ENCODE data around the gene XPNPEP2.

XPNPEP2 gene, protein sequence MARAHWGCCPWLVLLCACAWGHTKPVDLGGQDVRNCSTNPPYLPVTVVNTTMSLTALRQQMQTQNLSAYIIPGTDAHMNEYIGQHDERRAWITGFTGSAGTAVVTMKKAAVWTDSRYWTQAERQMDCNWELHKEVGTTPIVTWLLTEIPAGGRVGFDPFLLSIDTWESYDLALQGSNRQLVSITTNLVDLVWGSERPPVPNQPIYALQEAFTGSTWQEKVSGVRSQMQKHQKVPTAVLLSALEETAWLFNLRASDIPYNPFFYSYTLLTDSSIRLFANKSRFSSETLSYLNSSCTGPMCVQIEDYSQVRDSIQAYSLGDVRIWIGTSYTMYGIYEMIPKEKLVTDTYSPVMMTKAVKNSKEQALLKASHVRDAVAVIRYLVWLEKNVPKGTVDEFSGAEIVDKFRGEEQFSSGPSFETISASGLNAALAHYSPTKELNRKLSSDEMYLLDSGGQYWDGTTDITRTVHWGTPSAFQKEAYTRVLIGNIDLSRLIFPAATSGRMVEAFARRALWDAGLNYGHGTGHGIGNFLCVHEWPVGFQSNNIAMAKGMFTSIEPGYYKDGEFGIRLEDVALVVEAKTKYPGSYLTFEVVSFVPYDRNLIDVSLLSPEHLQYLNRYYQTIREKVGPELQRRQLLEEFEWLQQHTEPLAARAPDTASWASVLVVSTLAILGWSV

DNA sequence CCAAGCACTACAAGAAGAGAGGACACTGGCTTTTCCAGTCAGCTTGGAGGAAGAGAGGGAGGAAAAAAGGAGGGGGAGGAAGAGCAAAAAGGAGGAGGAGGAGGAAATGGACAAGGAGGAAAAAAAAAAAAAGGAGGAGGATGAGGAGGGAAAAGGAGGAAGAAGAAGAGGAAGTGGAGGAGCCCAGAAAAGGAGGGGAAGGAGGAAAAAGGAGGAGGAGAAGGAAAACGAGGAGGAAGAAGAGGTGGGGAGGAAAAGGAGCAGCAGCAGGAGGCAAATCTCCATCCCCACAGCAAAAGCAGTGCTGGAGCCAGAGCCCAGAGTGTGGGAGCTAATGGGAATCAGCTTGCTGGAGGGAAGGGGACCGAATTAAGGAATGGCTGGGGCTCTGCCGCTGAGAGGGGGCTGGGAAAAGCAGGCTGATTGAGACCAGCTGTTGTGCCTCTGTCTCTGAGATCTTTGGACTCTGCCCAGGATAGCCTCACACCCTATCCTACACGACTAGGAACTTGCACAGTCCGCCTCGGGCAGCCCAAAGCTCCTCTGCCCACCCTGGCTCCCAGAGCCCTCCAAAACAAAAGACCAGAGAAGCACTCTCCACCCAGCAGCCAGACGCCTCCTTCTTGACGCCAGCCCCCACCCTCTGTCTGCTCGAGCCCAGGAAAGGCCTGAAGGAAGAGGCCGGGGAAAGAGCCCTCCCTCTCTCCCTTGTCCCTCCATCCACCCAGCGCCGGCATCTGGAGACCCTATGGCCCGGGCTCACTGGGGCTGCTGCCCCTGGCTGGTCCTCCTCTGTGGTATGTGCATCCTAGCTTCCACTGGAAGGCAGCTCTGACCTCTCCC lies at the start of gene XPNPEP2:
XPNPEP2 (plus strand) TSS at position 514 of the 843 bp plus-strand sequence; CDS start at position 749, 235 bp downstream.
- DNase-seq (ENCODE audit: low spot score) = no peak

DNA sequence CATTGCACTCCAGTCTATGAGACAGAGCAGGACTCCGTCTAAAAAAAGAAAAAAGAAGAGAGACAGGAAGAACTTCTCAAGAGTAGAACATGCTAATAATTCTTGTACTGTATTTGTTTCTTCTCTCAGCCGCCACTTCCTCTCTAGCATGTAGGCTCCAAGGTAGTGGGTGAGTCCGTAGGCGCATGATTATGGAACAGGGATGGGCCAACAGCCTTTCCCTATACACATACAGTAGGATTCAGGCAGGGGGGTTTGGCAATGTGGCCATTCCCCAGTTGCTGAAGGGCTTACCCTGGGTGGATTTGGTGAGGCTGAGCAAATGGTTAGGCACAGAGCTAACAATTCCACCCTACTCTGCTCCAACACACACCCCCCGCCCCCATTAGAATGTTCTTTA lies 49.0 kb upstream of the XPNPEP2 start:
- DNase-seq (ENCODE audit: low spot score) = no peak

DNA sequence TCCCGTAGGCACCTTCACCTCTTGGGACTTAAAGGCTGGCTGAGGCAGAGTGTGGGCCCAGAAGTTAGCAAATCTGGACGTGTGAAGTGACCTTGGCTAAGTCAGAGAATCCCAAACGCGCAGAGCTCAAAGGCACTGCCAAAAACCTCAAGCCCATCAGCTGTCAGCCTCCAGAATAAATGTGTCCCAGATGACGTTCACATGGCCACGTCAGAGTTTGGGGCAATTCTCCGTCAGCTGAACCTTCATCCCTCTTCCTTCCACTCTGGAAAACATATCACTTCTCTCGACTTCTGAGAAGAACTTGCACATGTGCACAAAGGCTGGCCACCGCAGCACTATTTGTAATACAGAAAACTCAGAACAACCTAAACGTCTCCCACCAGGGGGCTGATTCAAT lies 48.3 kb upstream of the XPNPEP2 start:
- DNase-seq (ENCODE audit: low spot score) = no peak

DNA sequence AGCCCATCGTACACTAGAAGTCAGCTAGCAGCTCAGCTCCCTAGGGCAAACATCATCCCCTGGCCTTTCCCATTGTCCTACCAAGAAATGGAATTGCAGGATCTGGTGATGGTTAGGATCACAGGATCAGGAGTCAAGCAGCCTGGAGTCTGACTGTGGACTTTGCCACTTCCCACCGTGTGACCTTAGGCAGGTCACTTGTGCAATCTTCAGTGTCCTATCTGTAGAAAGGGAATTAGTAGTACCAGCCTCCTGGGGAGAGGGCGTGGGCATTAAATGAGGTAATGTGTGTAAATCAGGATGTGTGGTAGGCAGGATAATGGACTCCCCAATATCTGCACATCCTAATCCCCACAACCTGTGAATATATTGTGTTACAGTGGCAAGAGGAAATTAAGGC lies 45.4 kb upstream of the XPNPEP2 start:
- DNase-seq (ENCODE audit: low spot score) = no peak

DNA sequence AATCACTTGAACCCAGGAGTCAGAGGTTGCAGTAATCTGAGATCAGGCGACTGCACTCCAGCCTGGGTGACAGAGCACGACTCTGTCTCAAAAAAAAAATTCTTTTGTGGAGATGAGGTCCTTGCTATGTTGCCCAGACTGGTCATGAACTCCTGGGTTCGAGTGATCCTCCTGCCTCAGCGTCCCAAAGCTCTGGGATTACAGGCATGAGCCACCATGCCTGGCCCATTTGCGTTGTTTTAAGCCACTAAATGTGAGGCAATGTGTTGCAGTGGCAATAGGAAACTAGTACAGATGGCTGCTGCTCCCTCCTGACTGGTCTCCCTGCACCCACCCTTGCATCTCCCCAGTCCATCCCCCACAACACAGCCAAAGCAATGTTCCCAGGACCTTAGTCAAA lies 44.0 kb upstream of the XPNPEP2 start:
- no peak for DNase-seq (ENCODE audit: low spot score)

DNA sequence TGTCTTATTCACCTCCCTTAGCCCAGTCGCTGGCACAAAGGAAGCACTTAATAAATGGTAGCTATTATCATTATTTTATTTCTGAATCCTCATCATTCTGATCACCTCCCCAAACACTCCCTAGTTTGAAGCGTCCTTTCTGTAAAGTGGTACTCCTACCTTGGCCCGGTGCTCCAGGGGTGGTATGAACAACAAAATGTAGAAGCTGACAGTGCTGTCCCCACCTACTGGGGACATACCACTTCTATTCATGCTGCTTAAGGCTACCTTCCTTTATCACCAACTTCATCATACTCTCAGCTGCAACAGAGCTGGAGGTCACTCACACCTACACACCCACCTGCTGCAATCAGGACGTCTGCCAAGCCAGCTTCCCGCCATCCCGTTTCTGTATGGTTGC lies 43.2 kb upstream of the XPNPEP2 start:
- DNase-seq (ENCODE audit: low spot score) = no peak

DNA sequence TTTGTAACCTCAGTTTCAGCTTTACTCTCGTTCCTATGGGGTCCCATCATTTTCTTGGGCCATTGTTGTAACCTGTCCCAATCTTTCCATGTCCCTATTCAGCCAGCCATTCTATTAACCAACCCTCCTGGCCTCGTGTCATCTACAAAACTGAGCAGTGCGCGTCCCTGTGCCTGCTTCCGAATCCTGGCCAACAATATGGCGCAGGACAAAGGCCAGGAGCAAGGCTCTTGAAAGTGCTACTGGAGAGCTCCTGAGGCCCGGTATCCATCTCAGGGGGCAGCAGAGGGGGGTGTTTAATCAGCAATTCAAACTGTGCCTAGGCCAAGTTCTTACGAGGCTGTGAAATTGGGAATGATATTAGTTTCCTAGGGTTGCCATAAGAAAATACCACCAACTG lies 42.8 kb upstream of the XPNPEP2 start:
- no peak for DNase-seq (ENCODE audit: low spot score)

DNA sequence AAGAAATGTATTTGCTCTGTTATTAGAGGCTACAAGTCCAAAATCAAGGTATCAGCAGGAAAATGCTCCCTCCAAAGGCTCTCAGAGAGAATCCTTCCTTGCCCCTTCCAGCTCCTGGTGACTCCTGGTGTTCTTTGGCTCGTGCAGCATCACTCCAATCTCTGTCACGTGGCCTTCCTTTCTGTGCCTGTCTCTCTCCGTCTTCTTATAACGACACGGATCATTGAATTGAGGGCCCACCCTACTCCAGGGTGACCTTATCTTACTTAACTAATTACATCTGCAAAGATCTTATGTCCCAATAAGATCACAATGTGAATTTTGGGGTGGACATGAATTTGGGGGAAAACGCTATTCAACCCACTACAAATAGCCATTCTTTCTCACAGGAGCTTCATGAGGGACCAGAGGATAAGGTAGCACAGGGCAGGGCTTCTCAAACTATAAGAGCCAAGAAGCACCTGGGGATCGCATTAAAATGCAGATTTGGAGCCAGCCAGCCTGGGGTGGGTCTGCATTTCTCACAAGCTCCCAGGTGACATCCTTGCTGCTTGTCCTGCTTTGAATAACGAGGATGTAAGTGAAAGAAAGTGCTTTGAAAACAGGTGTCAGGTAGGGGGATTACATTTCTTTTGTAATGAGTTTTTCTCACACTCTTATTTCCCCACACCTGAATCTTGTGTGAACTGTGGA lies 42.2 kb upstream of the XPNPEP2 start:
- DNase-seq (ENCODE audit: low spot score) = no peak

DNA sequence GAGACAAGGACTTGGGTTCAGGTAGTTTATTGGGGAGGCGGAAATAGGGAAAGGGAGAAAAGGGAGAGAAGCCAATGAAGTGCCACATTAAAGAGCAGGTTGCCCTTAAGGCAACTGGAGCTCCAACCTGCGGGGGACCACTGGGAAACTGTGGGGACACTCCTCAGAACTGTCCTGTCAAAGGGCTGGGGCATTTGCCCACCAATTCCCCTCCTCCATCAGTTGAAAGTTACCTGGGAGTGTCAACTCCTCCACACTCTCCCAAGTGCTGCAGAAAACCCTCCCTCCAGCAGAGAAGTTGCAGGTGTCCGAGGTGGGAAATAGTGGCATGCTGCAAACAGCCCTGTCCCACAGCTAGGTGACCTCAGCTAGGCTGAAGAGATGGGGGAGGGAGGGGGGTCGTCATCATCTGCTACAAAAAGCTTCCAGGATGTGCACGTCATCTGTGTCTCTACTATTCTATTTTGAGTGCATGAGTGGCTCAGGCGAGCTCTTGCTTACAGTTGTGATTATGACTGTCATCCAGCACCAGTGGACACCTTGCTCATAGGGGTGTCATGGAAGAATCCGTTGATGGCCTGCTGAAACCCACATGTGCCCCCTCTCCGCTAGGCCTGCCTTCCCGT lies 41.5 kb upstream of the XPNPEP2 start:
- DNase-seq (ENCODE audit: low spot score) = no peak

DNA sequence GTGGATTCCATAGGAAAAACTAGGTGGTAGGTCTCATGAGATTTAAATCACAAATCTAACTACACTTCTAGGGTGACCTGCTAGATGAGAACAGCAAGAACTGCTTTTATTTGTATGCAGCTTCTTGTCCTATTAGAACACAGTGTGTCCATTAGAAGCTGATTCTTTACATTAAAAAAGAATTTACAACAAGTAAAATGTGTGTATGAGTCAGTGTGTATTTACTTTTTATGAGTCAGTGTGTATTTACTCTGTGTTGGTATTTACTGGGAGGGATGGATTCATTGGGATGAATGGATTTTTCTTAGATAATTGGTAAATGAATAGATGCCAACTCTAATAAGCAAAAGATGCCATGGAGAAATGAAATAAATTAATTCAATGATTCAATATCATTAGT lies 40.6 kb upstream of the XPNPEP2 start:
- no peak for DNase-seq (ENCODE audit: low spot score)

DNA sequence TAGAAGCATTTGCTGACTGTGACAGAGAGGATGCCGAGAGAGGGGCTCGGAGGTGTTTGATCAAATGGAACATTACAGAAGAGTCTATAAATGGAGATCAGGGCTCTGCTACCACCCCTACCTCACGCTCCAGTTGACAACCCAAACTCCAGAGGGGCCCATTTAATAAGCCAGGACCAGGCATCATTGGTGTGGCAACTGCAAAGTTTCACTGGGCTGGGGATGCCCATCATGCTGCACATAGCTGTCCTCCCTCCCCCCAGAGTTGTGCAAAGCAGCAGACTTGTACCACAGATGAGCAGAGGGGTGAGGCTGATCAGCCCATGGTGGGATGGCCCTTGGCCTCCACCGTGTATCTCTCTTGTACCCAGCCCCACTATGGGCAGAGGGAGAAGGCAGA lies 38.2 kb upstream of the XPNPEP2 start:
- no peak for DNase-seq (ENCODE audit: low spot score)

DNA sequence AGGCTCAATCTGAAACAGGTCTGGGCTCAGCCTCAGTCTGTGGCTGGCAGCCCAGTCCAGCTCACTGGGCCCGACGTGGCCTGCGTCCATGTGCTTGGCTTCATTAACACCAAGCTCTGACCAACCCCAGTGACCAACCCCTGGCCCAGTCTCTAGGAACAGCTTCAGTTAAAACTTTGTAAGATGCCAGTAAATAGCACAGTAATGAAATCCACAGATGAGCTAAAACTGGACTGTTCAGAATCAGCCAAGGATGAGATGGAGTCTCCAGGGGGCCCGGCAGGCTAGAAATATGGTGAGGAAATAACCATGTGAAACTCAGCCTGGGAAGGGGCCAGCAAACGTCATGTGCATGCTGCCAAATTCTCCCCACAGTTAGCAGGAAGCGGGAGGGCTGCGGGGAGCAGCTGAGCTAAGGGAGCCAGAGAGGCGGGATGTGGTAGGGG lies 37.1 kb upstream of the XPNPEP2 start:
- peak; percentile 2 for DNase-seq (ENCODE audit: low spot score)

DNA sequence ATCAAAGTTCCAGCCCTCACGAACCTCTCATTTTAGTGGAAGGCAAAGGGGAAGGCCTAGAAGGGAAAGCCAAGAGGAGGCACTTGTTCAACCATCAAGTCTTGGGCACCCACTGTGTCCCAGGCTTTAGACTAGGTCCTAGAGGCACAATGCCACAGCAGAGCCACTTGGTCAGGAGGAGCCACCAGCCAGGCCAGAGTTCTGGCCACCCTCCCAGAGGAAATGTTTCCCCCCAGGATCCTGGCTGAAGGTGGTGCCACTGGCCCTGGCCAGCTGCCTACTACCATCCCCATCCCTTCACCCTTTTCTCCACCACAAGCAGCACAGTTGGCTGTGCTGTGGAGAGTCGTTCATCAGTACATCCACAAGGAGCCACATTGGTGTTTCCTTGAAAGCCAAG lies 34.3 kb upstream of the XPNPEP2 start:
- DNase-seq (ENCODE audit: low spot score) = no peak

DNA sequence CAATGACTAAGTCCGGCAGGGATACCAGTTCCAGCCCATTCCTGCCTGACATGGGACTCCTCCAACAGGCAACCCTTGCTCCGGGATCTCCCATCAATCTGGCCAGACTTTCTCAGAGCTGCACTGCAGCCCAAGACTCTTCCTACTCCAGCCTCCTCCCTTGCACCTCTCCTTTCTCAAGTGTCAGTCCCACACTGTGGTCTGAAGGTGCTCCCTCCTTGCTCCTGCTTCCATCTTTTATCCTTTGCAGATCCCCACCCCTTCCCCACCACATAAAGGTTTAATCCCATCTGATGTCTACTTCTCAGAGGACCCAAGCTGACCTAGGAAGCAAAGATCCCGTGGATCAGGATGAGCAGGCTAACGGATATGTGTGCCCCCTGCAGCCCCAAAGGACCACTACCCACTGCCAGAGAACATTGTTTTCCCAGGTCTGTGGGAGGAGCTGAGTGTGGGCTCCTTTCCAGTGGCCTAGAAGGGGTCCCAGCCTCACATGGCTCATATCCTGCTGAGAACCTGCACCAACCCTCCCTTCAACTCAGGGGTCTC lies 33.3 kb upstream of the XPNPEP2 start:
- no peak for DNase-seq (ENCODE audit: low spot score)

DNA sequence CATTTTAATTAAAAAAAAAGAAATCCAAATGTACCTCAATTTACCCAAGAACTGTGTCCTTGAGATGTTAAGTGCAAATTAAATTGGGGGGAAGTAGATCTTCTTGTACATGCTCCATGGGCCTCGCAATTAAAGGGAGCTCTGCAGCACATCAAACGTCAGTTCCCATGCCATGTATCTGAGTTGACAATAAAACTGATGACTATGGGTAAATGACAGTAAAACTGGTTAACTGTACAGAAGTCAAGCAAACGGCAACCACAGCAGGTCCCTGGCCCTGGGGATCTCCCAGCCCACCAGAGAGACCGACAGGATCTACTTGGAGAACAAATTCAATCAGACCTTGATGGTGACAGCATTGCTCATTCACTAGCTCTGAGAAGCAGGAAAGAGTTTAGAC lies 32.8 kb upstream of the XPNPEP2 start:
- no peak for DNase-seq (ENCODE audit: low spot score)

DNA sequence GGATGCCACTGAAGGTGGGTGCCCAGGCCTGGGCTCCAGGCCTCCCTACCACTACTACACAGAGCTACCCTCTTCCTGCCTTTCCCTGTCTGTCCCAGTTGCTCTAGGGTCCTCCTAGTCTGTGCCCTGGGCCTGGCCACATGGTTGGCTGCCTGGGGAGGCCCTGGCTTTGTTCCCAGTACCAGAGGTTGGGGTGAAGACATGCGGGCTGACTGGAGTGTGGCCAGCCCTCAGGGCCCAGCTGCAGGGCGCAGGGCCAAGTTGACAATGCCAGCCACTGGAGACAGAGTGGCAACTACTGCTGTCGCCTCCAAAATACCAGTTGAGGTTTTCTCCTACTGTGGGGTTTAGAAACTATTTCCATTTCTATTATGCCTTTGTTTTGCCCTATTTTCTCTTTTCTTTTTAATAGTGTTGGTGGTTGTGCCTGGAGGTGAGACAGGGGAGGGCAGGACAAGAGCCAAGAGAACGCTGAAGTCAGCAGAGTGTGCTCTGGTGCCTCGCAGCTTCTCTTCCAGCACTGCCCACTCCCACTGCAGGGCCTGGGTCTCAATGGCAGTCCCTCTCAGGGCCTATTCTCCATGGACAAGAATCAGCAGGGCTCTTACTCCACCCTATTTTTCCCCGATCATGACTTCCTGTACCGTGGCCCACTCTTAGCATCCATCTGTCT lies 32.2 kb upstream of the XPNPEP2 start:
- DNase-seq (ENCODE audit: low spot score) = no peak

DNA sequence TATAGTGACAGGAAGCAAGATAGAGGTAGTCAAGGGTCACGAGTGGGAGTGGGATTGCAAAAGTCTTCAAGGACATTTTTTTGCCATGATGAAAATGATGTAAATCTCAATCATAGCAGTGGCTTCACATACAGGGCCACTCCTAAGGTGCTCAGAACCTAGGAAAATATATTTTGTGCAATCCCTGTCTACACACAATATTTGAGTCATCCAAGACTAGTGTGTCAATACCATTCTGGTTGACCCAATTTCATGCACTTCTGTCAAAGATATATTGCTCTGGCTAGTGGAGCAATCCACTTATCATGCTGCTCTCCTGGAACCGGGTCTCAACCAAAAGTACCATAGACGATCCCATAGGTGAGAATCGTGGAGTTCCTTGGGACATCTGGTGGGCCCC lies 24.2 kb upstream of the XPNPEP2 start:
- no peak for DNase-seq (ENCODE audit: low spot score)

DNA sequence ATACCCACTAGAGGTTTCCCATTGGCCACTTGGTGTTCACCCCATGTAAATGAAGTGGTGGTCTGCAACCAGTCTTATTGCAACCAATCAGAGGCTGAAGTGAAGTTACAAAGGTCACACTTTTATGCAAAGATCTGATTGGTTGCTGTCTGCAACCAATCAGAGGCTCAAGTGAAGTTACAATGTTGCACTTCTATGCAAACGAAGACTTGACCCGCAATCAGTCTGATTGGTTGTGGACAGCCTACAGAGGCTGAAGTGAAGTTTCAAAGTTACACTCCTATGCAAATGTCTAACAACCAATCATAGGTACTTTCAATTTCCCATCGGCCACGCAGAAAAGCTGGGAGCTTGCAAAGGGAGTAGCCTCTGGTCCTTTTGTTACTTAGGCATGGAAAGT lies 22.3 kb upstream of the XPNPEP2 start:
- no peak for DNase-seq (ENCODE audit: low spot score)

DNA sequence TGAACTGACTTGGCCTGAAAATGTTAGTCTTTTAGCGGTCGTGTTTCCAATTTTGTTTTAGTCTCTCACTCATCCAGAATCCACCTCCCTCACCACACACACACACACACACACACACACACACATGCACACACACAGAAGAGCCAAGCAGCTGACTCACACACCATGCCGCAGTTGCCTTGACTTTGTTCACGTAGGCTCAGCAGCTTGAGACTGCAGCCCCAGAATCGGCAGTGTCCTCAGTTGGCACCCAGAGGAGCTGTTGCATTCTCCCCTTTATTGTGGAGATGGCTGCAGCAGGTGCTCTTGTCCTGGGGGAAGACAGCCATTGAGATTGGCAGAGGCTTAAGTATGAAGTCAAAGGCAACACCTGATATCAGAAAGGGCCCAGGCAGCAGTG lies 20.9 kb upstream of the XPNPEP2 start:
- DNase-seq (ENCODE audit: low spot score) = no peak

DNA sequence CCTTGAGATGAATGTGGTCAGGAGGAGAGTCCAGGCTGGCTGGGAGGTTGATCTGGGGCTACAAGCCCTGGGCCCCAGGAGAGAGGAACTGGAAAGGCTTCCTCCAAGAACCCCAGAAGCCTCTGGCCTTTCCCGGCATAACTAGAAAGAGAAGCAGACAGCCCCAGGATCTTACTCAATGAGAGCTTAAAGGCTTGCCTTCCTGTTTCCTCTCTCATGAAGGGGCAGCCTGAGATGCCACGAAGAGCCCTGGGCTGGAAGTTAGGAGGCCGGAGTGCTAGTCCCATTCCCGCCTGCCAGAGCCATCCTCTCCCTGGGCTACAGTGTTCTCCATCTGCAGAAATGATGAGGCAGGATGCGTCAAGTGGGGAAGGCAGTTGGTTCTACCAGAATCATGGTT lies 20.1 kb upstream of the XPNPEP2 start:
- DNase-seq (ENCODE audit: low spot score) = no peak

DNA sequence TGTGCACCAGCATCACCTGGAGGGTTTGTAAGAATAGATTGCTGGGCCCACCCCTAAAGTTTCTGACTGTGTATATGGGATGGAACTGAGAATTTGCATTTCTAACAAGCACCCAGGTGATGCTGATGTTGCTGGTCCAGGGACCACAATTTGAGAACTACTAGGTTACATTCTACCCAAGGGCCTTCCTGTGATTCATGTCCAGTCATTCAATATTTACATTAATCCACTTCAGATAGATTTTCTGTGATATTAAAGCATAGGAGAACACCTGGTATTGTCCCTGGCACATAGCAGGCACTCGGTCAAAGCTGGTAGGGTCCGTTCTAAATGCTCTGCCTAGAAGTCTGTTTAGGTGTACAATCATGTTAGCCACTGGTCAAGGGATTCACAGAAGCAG lies 19.5 kb upstream of the XPNPEP2 start:
- DNase-seq (ENCODE audit: low spot score) = no peak
